PFSK-1 (cell line): ENCODE results near the gene MAPKBP1.

ENCODE experiments used
- POLR2AphosphoS5 ChIP-seq: IDR thresholded peaks from 2 replicates; pipeline ENCODE4 v1.6.1; 2012; ENCODE audit warnings: low read depth, mild to moderate bottlenecking, control low read depth, low read length, moderate library complexity
- SIN3A ChIP-seq: IDR thresholded peaks from 2 replicates; pipeline ENCODE4 v1.6.1; 2012; ENCODE audit warnings: mild to moderate bottlenecking, low read length, moderate library complexity, borderline replicate concordance; ENCODE audit not compliant: insufficient read depth
- TAF1 ChIP-seq: IDR thresholded peaks from 2 replicates; pipeline ENCODE4 v1.6.1; 2012; ENCODE audit warnings: low read length, control low read depth, borderline replicate concordance; ENCODE audit not compliant: insufficient read depth
- TF ChIP-seq, protein P1 (sequence below), 2 experiments: IDR thresholded peaks; 2 replicates each; pipeline versions ENCODE4 v1.6.1 to v1.8.0; 2011 to 2012; ENCODE audit warnings: low read depth in 2 of 2, low read length in 2 of 2, control low read depth in 1 of 2, inconsistent platforms in 1 of 2, mild to moderate bottlenecking in 1 of 2, moderate library complexity in 1 of 2; ENCODE audit not compliant: insufficient read depth in 1 of 2

DNA sequence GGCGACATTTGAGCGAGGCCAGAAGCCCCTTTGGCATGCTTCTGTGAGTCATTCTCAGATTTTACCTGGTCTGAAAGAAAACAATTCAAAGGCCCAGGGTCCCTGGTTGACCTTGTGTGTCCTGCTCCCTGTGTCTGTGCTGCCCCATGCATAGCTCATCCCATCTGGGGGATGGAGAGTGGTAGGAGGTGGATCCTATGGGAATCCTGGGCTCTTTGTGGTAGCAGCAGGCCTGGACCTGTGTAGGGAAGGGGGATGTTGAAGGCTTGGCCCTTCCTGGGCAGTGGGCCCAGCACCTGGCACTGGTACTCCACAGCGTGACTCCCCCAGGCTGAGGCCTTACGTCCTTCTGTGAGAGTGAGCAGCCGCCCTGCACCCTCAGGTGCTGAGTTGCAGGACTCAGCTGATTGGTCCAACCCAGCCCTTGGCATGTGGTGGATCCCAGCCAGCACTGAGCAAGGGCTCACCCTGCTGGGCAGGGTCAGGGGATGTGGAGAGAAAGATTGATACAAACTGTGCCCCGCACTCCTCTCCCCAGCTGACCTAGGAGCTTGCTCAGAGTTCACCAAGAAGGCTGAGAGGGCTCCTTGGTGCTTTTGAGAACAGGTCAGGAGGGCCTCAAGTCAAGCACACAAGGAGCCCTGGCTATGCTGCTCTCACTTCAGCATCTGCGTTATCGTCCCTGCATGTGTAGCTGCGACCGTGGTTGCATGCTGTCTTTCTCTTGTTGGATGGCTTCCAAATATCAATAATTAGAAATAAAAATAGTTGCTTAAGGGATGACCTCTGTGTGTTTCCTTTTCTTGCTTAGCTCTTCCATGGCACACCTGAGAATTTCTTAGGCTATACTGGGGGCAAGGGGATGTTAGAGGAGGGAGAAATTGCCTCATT is 32.3 kb downstream of the MAPKBP1 start:
- TF ChIP-seq, protein P1, sequence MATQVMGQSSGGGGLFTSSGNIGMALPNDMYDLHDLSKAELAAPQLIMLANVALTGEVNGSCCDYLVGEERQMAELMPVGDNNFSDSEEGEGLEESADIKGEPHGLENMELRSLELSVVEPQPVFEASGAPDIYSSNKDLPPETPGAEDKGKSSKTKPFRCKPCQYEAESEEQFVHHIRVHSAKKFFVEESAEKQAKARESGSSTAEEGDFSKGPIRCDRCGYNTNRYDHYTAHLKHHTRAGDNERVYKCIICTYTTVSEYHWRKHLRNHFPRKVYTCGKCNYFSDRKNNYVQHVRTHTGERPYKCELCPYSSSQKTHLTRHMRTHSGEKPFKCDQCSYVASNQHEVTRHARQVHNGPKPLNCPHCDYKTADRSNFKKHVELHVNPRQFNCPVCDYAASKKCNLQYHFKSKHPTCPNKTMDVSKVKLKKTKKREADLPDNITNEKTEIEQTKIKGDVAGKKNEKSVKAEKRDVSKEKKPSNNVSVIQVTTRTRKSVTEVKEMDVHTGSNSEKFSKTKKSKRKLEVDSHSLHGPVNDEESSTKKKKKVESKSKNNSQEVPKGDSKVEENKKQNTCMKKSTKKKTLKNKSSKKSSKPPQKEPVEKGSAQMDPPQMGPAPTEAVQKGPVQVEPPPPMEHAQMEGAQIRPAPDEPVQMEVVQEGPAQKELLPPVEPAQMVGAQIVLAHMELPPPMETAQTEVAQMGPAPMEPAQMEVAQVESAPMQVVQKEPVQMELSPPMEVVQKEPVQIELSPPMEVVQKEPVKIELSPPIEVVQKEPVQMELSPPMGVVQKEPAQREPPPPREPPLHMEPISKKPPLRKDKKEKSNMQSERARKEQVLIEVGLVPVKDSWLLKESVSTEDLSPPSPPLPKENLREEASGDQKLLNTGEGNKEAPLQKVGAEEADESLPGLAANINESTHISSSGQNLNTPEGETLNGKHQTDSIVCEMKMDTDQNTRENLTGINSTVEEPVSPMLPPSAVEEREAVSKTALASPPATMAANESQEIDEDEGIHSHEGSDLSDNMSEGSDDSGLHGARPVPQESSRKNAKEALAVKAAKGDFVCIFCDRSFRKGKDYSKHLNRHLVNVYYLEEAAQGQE (IDR thresholded peaks at IDR 0.05; ENCODE audit: insufficient read depth in 1 of 2, low read depth in 2 of 2, low read length in 2 of 2) = no peak
- no peak for TF ChIP-seq POLR2AphosphoS5
- no peak for TF ChIP-seq SIN3A
- no peak for TF ChIP-seq TAF1
